NCI-H1105 (cell line): ENCODE results near the gene CYCS.
"Not testable (repeated sequence)": the region's sequence is repeated elsewhere in the genome, so short reads cannot be mapped to it uniquely, and the experiment has no call there.

Experiments
- DNase-seq: peaks from one replicate; lab custom pipeline; 2025; lab: John Stamatoyannopoulos, UW

The CYCS gene

GRCh38 chr7:25118048-25118753, 6.9 kb downstream of the CYCS start:
- DNase-seq, result no peak

- DNase-seq, result no peak
Observed at GRCh38 chr7:25117226-25118047, 7.6 kb downstream of the CYCS start.

- DNase-seq, result no peak
Observed at GRCh38 chr7:25116621-25117020, 8.4 kb downstream of the CYCS start.

- DNase-seq, result not testable (repeated sequence)
Observed at GRCh38 chr7:25110514-25110913, 14.5 kb downstream of the CYCS start.

GRCh38 chr7:25109276-25109675, 15.8 kb downstream of the CYCS start:
- no peak for DNase-seq

- no peak for DNase-seq
Observed at GRCh38 chr7:25105911-25106310, 19.1 kb downstream of the CYCS start.

GRCh38 chr7:25103773-25104172, 21.3 kb downstream of the CYCS start:
- no peak for DNase-seq

- no peak for DNase-seq
Observed at GRCh38 chr7:25101817-25102216, 23.2 kb downstream of the CYCS start.

GRCh38 chr7:25098096-25099046, 26.7 kb downstream of the CYCS start:
- peak; percentile 71 for DNase-seq

- no peak for DNase-seq
Observed at GRCh38 chr7:25095516-25096345, 29.3 kb downstream of the CYCS start.

- peak; percentile 51 for DNase-seq
Observed at GRCh38 chr7:25093268-25093826, 31.7 kb downstream of the CYCS start.

- DNase-seq, result no peak
Observed at GRCh38 chr7:25091779-25092178, 33.3 kb downstream of the CYCS start.

- no peak for DNase-seq
Observed at GRCh38 chr7:25091176-25091575, 33.9 kb downstream of the CYCS start.

- DNase-seq, result no peak
Observed at GRCh38 chr7:25090374-25090773, 34.7 kb downstream of the CYCS start.

GRCh38 chr7:25087855-25088254, 37.2 kb downstream of the CYCS start:
- DNase-seq, result no peak

- DNase-seq, result no peak
Observed at GRCh38 chr7:25084821-25085220, 40.2 kb downstream of the CYCS start.

GRCh38 chr7:25083201-25083600, 41.9 kb downstream of the CYCS start:
- DNase-seq, result no peak

GRCh38 chr7:25082041-25082440, 43.0 kb downstream of the CYCS start:
- not testable (repeated sequence) for DNase-seq

GRCh38 chr7:25077096-25077495, 48.0 kb downstream of the CYCS start:
- DNase-seq, result no peak

GRCh38 chr7:25075459-25075858, 49.6 kb downstream of the CYCS start:
- no peak for DNase-seq

- no peak for DNase-seq
Observed at GRCh38 chr7:25073451-25073850, 51.6 kb downstream of the CYCS start.
